GM19463 (cell line): Measurements from ENCODE around the gene TAS2R50.

ENCODE experiments used
- ATAC-seq: cut with Tn5 transposase; IDR thresholded peaks from one replicate; pipeline ENCODE4 v1.9.1; 2021; ENCODE audit warnings: mild to moderate bottlenecking, moderate library complexity; ENCODE audit not compliant: unreplicated experiment

The TAS2R50 gene

GRCh38 chr12:10956085-10956484, 30.6 kb downstream of the TAS2R50 start:
- ATAC-seq, result no peak

- no peak for ATAC-seq
Observed at GRCh38 chr12:10952645-10953044, 34.1 kb downstream of the TAS2R50 start.

DNA sequence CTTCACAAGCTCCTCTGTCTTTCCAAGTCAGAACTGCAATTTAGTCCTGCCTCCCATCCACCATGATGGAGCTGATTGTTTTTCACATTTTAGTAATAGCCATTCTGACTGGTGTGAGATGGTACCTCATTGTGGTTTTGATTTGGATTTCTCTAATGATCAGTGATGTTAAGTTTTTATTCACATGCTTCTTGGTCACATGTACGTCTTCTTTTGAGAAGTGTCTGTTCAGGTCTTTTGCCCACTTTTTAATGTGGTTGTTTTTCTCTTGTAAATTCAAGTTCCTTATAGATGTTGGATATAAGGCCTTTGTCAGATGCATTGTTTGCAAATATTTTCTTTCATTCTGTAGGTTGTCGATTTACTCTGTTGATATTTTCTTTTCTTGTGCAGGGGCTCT, 43.5 kb downstream of the TAS2R50 start:
- ATAC-seq, result no peak

- no peak for ATAC-seq
Observed at GRCh38 chr12:10941916-10942607, 44.6 kb downstream of the TAS2R50 start.

GRCh38 chr12:10941369-10941768, 45.3 kb downstream of the TAS2R50 start:
- no peak for ATAC-seq

GRCh38 chr12:10940389-10940788, 46.3 kb downstream of the TAS2R50 start:
- no peak for ATAC-seq

- no peak for ATAC-seq
Observed at GRCh38 chr12:10939163-10939562, 47.5 kb downstream of the TAS2R50 start, which contains the start of gene TAS2R14. TAS2R14 (minus strand) TSS chr12:10939263; CDS start chr12:10939207, 56 bp downstream.

DNA sequence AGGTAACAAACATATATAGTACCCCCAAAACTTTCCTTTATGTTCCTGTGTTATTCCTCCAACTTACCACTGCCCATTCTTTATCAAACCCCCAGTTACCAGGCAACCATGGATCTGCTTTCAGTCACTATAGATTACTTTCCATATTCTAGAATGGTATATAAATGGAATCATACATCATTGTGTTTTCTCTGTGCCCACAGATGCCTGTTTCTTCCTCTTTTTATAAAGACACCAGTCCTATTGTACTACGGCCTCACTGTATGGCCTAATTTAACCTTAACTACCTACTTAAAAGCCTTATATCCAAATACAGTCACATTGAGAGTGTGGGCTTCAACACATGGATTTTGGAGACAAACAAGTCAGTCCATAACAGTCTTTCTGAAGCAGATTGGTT, 50.2 kb downstream of the TAS2R50 start:
- ATAC-seq, result no peak
